OCI-LY7 (cell line): ENCODE results near the gene AK5. TPM values are rescaled to one million over a fixed set of nuclear protein-coding genes. Genes with fewer than 3 reads are reported as not detected.

Experiments used
- BruUV-seq: library from RNA; stranded (reverse); fragments of 400-500 nt; replicated peaks from 2 replicates; lab custom pipeline; 2021; lab: Mats Ljungman, UMichigan
- CTCF ChIA-PET: fragments of 300-600 bp; sonication (Branson Sonifier 250); formaldehyde crosslinking; loops from one replicate; lab custom pipeline; 2022; ENCODE audit warnings: antibody characterized with exemption; ENCODE audit not compliant: unreplicated experiment; lab: Charles Lee
- POLR2A ChIA-PET: fragments of 300-600 bp; sonication (Branson Sonifier 250); formaldehyde crosslinking; loops from one replicate; lab custom pipeline; 2022; ENCODE audit warnings: antibody characterized with exemption; lab: Charles Lee
- DNase-seq: peaks from one replicate; pipeline ENCODE4 v3.0.0-alpha.2; 2015; ENCODE audit warnings: low spot score
- H2AFZ ChIP-seq: fragments of 200-600 bp; sonication (generic), shearing (Covaris generic); 2 replicates; pipeline ENCODE4 v1.6.1; 2014; ENCODE audit warnings: mild to moderate bottlenecking, antibody characterized with exemption, low read length, moderate library complexity
- H3K27ac ChIP-seq: fragments of 200-600 bp; sonication (generic); 2 replicates; pipeline ENCODE4 v1.5.1; 2014; ENCODE audit warnings: mixed run types, low read depth, mild to moderate bottlenecking, moderate library complexity, low read length, inconsistent platforms; ENCODE audit not compliant: poor library complexity, severe bottlenecking
- H3K36me3 ChIP-seq: fragments of 200-600 bp; sonication (generic); 2 replicates; pipeline ENCODE4 v1.6.1; 2014; ENCODE audit warnings: mild to moderate bottlenecking, antibody characterized with exemption, low read length, moderate library complexity, mixed read lengths; ENCODE audit not compliant: insufficient read depth
- H3K4me1 ChIP-seq: fragments of 200-600 bp; sonication (generic); 2 replicates; pipeline ENCODE4 v1.5.1; 2014; ENCODE audit warnings: mild to moderate bottlenecking, low read length; ENCODE audit not compliant: insufficient read depth, poor library complexity, severe bottlenecking
- H3K4me2 ChIP-seq: fragments of 200-600 bp; sonication (generic); 2 replicates; pipeline ENCODE4 v1.6.1; 2014; ENCODE audit warnings: mild to moderate bottlenecking, low read length
- H3K4me3 ChIP-seq: fragments of 200-600 bp; sonication (generic); 2 replicates; pipeline ENCODE4 v1.5.1; 2014; ENCODE audit warnings: mild to moderate bottlenecking, low read depth, low read length; ENCODE audit not compliant: poor library complexity, severe bottlenecking
- H3K79me2 ChIP-seq: fragments of 200-600 bp; sonication (generic); 2 replicates; pipeline ENCODE4 v1.6.1; 2016; ENCODE audit warnings: low read depth, mild to moderate bottlenecking, low read length, moderate library complexity, mixed read lengths; ENCODE audit not compliant: insufficient read depth
- H3K9me2 ChIP-seq: fragments of 200-600 bp; sonication (generic); 2 replicates; pipeline ENCODE4 v1.6.1; 2016; ENCODE audit warnings: mild to moderate bottlenecking, low read length, mixed read lengths; ENCODE audit not compliant: insufficient read depth
- H3K9me3 ChIP-seq: fragments of 200-600 bp; sonication (generic); 2 replicates; pipeline ENCODE4 v1.6.1; 2014; ENCODE audit warnings: mild to moderate bottlenecking, mixed run types, low read length, mixed read lengths
- H4K20me1 ChIP-seq: fragments of 200-600 bp; sonication (generic); 2 replicates; pipeline ENCODE4 v1.6.1; 2014; ENCODE audit warnings: mild to moderate bottlenecking, antibody characterized with exemption, low read length, moderate library complexity, mixed read lengths; ENCODE audit not compliant: insufficient read depth
- EZH2phosphoT487 ChIP-seq: fragments of 200-600 bp; sonication (generic); IDR thresholded peaks from 2 replicates; pipeline ENCODE4 v1.6.1; 2018; ENCODE audit warnings: low read depth, borderline replicate concordance, mild to moderate bottlenecking, mixed run types, antibody characterized with exemption, low read length, moderate library complexity, mixed read lengths
- intact Hi-C: fragments of 100-400 bp; cut with micrococcal nuclease; formaldehyde crosslinking; loops from one replicate; pipeline ENCODE4 v1.10.0; 2022; ENCODE audit not compliant: unreplicated experiment
- total RNA-seq, 2 experiments: library from RNA; depleted of rRNA in 1 of 2; stranded (reverse); fragments of >200 nt in 1 of 2; shearing (Covaris generic) in 1 of 2; gene quantifications; 2 replicates each; pipeline ENCODE4 v1.2.3, GENCODE V29; 2014 to 2022
- TF ChIP-seq, protein P1 (sequence below): fragments of 200-600 bp; sonication (generic); conservative IDR thresholded peaks from 2 replicates; pipeline ENCODE4 v1.5.1; 2014; ENCODE audit warnings: mild to moderate bottlenecking, antibody characterized with exemption, low read length, moderate library complexity, mixed read lengths

Gene AK5
- total RNA-seq, 2 experiments from 2014 or later = not detected

DNA sequence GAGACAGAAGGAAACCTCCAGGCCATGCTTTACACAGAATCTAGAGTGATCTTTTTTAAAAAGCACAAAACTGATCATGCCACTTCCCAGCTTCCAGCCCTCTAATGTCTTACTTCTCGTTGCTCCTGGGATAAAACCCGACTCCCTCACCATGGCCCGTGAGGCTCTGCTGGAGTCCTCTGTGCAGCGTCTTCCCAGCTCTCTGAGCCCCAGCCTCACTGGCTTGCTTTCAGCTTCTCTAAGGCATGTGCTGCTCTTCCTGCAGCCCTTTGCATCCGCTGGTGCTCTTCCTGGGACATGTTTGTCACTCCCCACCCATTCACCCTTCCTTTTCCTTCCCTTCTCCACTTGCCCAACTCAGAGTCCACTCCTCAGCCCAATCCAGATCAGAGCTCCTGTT lies 184.1 kb downstream of the AK5 start:
- POLR2A ChIA-PET = interaction anchor here (0.6 to 0.9 kb wide), 2 partner anchors 228 to 249 kb away, joined by 3 to 8 read pairs; no protein-coding TSS in a partner anchor
- DNase-seq = no peak
- Histone ChIP-seq H3K4me2 (no peak overlapping the region), H3K9me2 (no peaks in the 10 kb centered on the region), H3K79me2 (no peaks in the 10 kb centered on the region), H3K9me3 (no peaks in the 10 kb centered on the region), H3K4me3 (no peak overlapping the region), H3K27ac (no peak overlapping the region), H3K4me1 (no peaks in the 10 kb centered on the region), H2AFZ (no peak overlapping the region), H4K20me1 (no peaks in the 10 kb centered on the region), H3K36me3 (no peaks in the 10 kb centered on the region)
- no peak for TF ChIP-seq EZH2phosphoT487
- TF ChIP-seq, protein P1, sequence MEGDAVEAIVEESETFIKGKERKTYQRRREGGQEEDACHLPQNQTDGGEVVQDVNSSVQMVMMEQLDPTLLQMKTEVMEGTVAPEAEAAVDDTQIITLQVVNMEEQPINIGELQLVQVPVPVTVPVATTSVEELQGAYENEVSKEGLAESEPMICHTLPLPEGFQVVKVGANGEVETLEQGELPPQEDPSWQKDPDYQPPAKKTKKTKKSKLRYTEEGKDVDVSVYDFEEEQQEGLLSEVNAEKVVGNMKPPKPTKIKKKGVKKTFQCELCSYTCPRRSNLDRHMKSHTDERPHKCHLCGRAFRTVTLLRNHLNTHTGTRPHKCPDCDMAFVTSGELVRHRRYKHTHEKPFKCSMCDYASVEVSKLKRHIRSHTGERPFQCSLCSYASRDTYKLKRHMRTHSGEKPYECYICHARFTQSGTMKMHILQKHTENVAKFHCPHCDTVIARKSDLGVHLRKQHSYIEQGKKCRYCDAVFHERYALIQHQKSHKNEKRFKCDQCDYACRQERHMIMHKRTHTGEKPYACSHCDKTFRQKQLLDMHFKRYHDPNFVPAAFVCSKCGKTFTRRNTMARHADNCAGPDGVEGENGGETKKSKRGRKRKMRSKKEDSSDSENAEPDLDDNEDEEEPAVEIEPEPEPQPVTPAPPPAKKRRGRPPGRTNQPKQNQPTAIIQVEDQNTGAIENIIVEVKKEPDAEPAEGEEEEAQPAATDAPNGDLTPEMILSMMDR = no peak
- BruUV-seq = no TSS peak
- CTCF ChIA-PET = no interaction called here
- intact Hi-C loops = no loop called here

GRCh38 chr1:77467021-77467595 lies 185.3 kb downstream of the AK5 start:
- no peaks in the 10 kb centered on the region for H3K9me3 ChIP-seq
- H4K20me1 ChIP-seq = no peaks in the 10 kb centered on the region
- H3K9me2 ChIP-seq = no peaks in the 10 kb centered on the region
- no peak for TF ChIP-seq EZH2phosphoT487
- TF ChIP-seq, protein P1 = no peak
- CTCF ChIA-PET = no interaction called here
- H3K4me2 ChIP-seq = no peak overlapping the region
- intact Hi-C loops = no loop called here
- H3K79me2 ChIP-seq = no peaks in the 10 kb centered on the region
- H3K4me3 ChIP-seq = no peak overlapping the region
- no peak for DNase-seq
- H3K27ac ChIP-seq = no peak overlapping the region
- no peak overlapping the region for H2AFZ ChIP-seq
- H3K36me3 ChIP-seq = no peaks in the 10 kb centered on the region
- no TSS peak for BruUV-seq
- POLR2A ChIA-PET = no interaction called here
- no peaks in the 10 kb centered on the region for H3K4me1 ChIP-seq

DNA sequence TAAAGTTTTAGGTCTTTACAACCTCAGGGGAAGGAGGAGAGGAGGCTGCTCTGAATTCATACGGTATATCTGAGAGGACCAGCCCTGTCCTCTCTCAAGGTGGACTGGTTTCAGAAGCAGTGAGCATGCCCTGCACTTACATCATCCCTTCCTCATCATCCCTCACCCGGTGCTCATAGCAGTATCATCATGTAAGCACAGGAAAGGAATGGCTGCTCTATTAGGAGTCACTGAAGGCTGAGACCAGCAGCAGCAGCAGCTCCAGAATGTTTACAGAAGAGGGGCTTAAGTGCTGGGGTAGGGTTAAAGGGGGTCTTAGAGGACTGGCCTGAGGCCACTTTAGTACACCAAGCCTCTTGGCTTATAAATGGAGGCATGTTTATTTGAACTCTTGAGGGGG lies 185.9 kb downstream of the AK5 start:
- no peak overlapping the region for H3K4me3 ChIP-seq
- H4K20me1 ChIP-seq = no peaks in the 10 kb centered on the region
- no peak overlapping the region for H2AFZ ChIP-seq
- BruUV-seq = no TSS peak
- intact Hi-C loops = no loop called here
- DNase-seq = no peak
- no peak overlapping the region for H3K4me2 ChIP-seq
- ChIA-PET CTCF (no interaction called here), POLR2A (interaction anchor here (0.6 kb wide), 1 partner anchor 91 kb away, joined by 3 read pairs; no protein-coding TSS in a partner anchor)
- H3K9me3 ChIP-seq = no peaks in the 10 kb centered on the region
- no peak overlapping the region for H3K27ac ChIP-seq
- TF ChIP-seq, protein P1 = no peak
- TF ChIP-seq EZH2phosphoT487 = no peak
- H3K79me2 ChIP-seq = no peaks in the 10 kb centered on the region
- H3K9me2 ChIP-seq = no peaks in the 10 kb centered on the region
- H3K36me3 ChIP-seq = no peaks in the 10 kb centered on the region
- no peaks in the 10 kb centered on the region for H3K4me1 ChIP-seq
